Choroid plexus epithelial cell (primary cell): ENCODE measurements around the gene HYAL2.
"Not testable (repeated sequence)": the region's sequence is repeated elsewhere in the genome, so short reads cannot be mapped to it uniquely, and the experiment has no call there.

ENCODE experiments used
- DNase-seq: peaks from one replicate; pipeline ENCODE4 v3.0.0-alpha.2; 2010; ENCODE audit warnings: low read depth
- H3K4me3 ChIP-seq: 2 replicates; pipeline ENCODE4 v1.5.1; 2011; ENCODE audit warnings: low read depth, mild to moderate bottlenecking, control low read depth, low read length, moderate library complexity
- CTCF ChIP-seq: conservative IDR thresholded peaks from 2 replicates; pipeline ENCODE4 v1.5.1; 2011; ENCODE audit warnings: low read depth, mild to moderate bottlenecking, control low read depth, inconsistent platforms, low read length, moderate library complexity

Gene HYAL2

GRCh38 chr3:50273689-50274065 is 48.9 kb downstream of the HYAL2 start:
- no peak overlapping the region for H3K4me3 ChIP-seq
- no peak for TF ChIP-seq CTCF
- no peak for DNase-seq

- DNase-seq = peak; percentile 72
- peak overlapping the region; percentile 38 for H3K4me3 ChIP-seq
- peak; percentile 95 for TF ChIP-seq CTCF
Measured at GRCh38 chr3:50272911-50273688, 49.4 kb downstream of the HYAL2 start.

- DNase-seq, H3K4me3 ChIP-seq: not testable (repeated sequence)
Measured at GRCh38 chr3:50272538-50272910, 50.0 kb downstream of the HYAL2 start.

GRCh38 chr3:50271314-50271936 is 51.1 kb downstream of the HYAL2 start:
- H3K4me3 ChIP-seq = no peak overlapping the region
- TF ChIP-seq CTCF = no peak
- no peak for DNase-seq

GRCh38 chr3:50270422-50271224 is 51.9 kb downstream of the HYAL2 start:
- H3K4me3 ChIP-seq = no peak overlapping the region
- DNase-seq = no peak
- no peak for TF ChIP-seq CTCF

DNA sequence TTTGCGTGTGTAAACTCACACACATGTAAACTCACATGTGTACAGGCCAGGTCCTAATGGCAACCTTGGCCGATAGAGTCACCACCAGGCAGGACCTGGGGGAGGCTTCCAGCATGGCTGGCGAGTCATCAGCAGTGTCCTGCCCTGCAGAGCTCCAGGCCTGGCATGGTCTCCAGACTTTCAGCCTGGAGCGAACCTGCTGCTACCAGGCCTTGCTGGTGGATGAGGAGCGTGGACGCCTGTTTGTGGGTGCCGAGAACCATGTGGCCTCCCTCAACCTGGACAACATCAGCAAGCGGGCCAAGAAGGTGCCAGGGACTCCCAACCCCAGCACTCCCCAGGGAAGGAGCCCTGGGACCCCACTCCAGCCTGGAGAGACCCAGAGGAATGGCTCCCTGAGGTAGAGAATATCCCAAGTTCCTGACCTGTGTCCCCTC is 52.5 kb downstream of the HYAL2 start:
- DNase-seq = peak; percentile 18

More for the DNA sequence above, 52.5 kb downstream of the HYAL2 start:
- no peak for TF ChIP-seq CTCF
- H3K4me3 ChIP-seq = no peak overlapping the region
